Measurements from ENCODE around the gene DCBLD1. TPM values are rescaled to one million over a fixed set of nuclear protein-coding genes. Genes with fewer than 3 reads are reported as not detected.

DCBLD1 gene
- total RNA-seq, 1 experiment from 2014 or later, result 6.1 TPM

- Histone ChIP-seq H3K4me3 (no peak overlapping the region), H3K4me2 (no peak overlapping the region), H3K27me3 (ENCODE audit: insufficient read depth, low read depth) (no peaks in the 10 kb centered on the region), H3F3A (ENCODE audit: insufficient read depth, low read depth) (no peaks in the 10 kb centered on the region), H3K9me3 (ENCODE audit: insufficient read depth, low read depth) (peaks cover 4% of the 10 kb centered on the region), H3K36me3 (ENCODE audit: low read depth) (peaks cover 8% of the 10 kb centered on the region), H3K27ac (no peak overlapping the region), H3K4me1 (replicated peaks; ENCODE audit: insufficient read depth) (no peaks in the 10 kb centered on the region), H3K9me2 (ENCODE audit: insufficient read depth) (no peaks in the 10 kb centered on the region), H2AFZ (no peak overlapping the region), H4K20me1 (ENCODE audit: insufficient read depth) (0 out of 2 replicates have a peak, but pooled peaks cover 7% of the 10 kb centered on the region), H3K79me2 (ENCODE audit: low read depth) (peaks cover 55% of the 10 kb centered on the region)
- BruUV-seq (replicated peaks), result no TSS peak
- no peak for DNase-seq
- TF ChIP-seq EZH2 (IDR thresholded peaks at IDR 0.05; ENCODE audit: low read depth) (no peak), CTCF (conservative IDR thresholded peaks at IDR 0.05) (no peak)
- intact Hi-C loops (cut with micrococcal nuclease; ENCODE audit: unreplicated experiment), result no loop called here
- ChIA-PET POLR2A (ENCODE audit: unreplicated experiment) (no interaction called here), CTCF (no interaction called here)
These were observed 108.9 kb downstream of the DCBLD1 start for GRCh38 chr6:117591405-117591804.

GRCh38 chr6:117592983-117593759 is 110.7 kb downstream of the DCBLD1 start:
- H3K79me2 ChIP-seq (ENCODE audit: low read depth), result peaks cover 64% of the 10 kb centered on the region
- intact Hi-C loops (cut with micrococcal nuclease; ENCODE audit: unreplicated experiment), result no loop called here
- peaks cover 24% of the 10 kb centered on the region for H3K36me3 ChIP-seq (ENCODE audit: low read depth)
- POLR2A ChIA-PET (ENCODE audit: unreplicated experiment), result no interaction called here
- H3K4me2 ChIP-seq, result no peak overlapping the region
- no TSS peak for BruUV-seq (replicated peaks)
- no peak overlapping the region for H2AFZ ChIP-seq
- no peaks in the 10 kb centered on the region for H3F3A ChIP-seq (ENCODE audit: insufficient read depth, low read depth)
- DNase-seq, result no peak
- H3K27ac ChIP-seq, result no peak overlapping the region
- CTCF ChIA-PET, result no interaction called here
- no peaks in the 10 kb centered on the region for H3K4me1 ChIP-seq (replicated peaks; ENCODE audit: insufficient read depth)
- no peaks in the 10 kb centered on the region for H3K27me3 ChIP-seq (ENCODE audit: insufficient read depth, low read depth)
- H3K4me3 ChIP-seq, result no peak overlapping the region
- TF ChIP-seq EZH2 (IDR thresholded peaks at IDR 0.05; ENCODE audit: low read depth) (no peak), CTCF (conservative IDR thresholded peaks at IDR 0.05) (no peak)
- 0 out of 2 replicates have a peak, but pooled peaks cover 7% of the 10 kb centered on the region for H4K20me1 ChIP-seq (ENCODE audit: insufficient read depth)
- H3K9me2 ChIP-seq (ENCODE audit: insufficient read depth), result no peaks in the 10 kb centered on the region
- H3K9me3 ChIP-seq (ENCODE audit: insufficient read depth, low read depth), result peaks cover 9% of the 10 kb centered on the region

GRCh38 chr6:117595099-117595923 is 112.8 kb downstream of the DCBLD1 start:
- BruUV-seq (replicated peaks), result no TSS peak
- DNase-seq, result no peak
- ChIA-PET CTCF (no interaction called here), POLR2A (ENCODE audit: unreplicated experiment) (no interaction called here)
- Histone ChIP-seq H2AFZ (no peak overlapping the region), H4K20me1 (ENCODE audit: insufficient read depth) (0 out of 2 replicates have a peak, but pooled peaks cover 7% of the 10 kb centered on the region), H3K27me3 (ENCODE audit: insufficient read depth, low read depth) (no peaks in the 10 kb centered on the region), H3K4me2 (no peak overlapping the region), H3K4me1 (replicated peaks; ENCODE audit: insufficient read depth) (peaks cover 13% of the 10 kb centered on the region; the same call in 1 of the 2 replicates), H3K9me3 (ENCODE audit: insufficient read depth, low read depth) (peaks cover 9% of the 10 kb centered on the region), H3F3A (ENCODE audit: insufficient read depth, low read depth) (no peaks in the 10 kb centered on the region), H3K4me3 (no peak overlapping the region), H3K36me3 (ENCODE audit: low read depth) (peaks cover 35% of the 10 kb centered on the region), H3K9me2 (ENCODE audit: insufficient read depth) (no peaks in the 10 kb centered on the region), H3K27ac (no peak overlapping the region), H3K79me2 (ENCODE audit: low read depth) (peaks cover 84% of the 10 kb centered on the region)
- intact Hi-C loops (cut with micrococcal nuclease; ENCODE audit: unreplicated experiment), result no loop called here
- TF ChIP-seq CTCF (conservative IDR thresholded peaks at IDR 0.05) (no peak), EZH2 (IDR thresholded peaks at IDR 0.05; ENCODE audit: low read depth) (no peak)
